Neural cell (in vitro differentiated cells): ENCODE data around the gene CCL1.

Experiments
- EP300 ChIP-seq: fragments of 450-650 bp; conservative IDR thresholded peaks from 2 replicates; pipeline ENCODE4 v1.6.1; 2014; ENCODE audit warnings: antibody characterized with exemption, mild to moderate bottlenecking, moderate library complexity; ENCODE audit not compliant: poor library complexity, severe bottlenecking
- EZH2 ChIP-seq: fragments of 200-600, 300-800 bp; shearing (Covaris generic), sonication (generic); IDR thresholded peaks from 2 replicates; pipeline ENCODE4 v1.6.1; 2014; ENCODE audit warnings: antibody characterized with exemption, low read length, borderline replicate concordance, mild to moderate bottlenecking; ENCODE audit not compliant: insufficient read depth, poor library complexity, severe bottlenecking
- POLR2AphosphoS5 ChIP-seq: IDR thresholded peaks from 2 replicates; pipeline ENCODE4 v1.6.1; 2012
- RAD21 ChIP-seq: fragments of 450-650 bp; conservative IDR thresholded peaks from 2 replicates; pipeline ENCODE4 v1.6.1; 2014; ENCODE audit warnings: antibody characterized with exemption, mild to moderate bottlenecking, moderate library complexity
- REST ChIP-seq: IDR thresholded peaks from 2 replicates; pipeline ENCODE4 v1.6.1; 2012; ENCODE audit warnings: borderline replicate concordance
- SMC3 ChIP-seq: fragments of 450-650 bp; conservative IDR thresholded peaks from 2 replicates; pipeline ENCODE4 v1.6.1; 2014; ENCODE audit warnings: antibody characterized with exemption, mild to moderate bottlenecking, moderate library complexity; ENCODE audit not compliant: poor library complexity
- TAF1 ChIP-seq: IDR thresholded peaks from 2 replicates; pipeline ENCODE4 v1.6.1; 2012; ENCODE audit warnings: low read depth
- TF ChIP-seq, protein P1 (sequence below): fragments of 450-650 bp; IDR thresholded peaks from 2 replicates; pipeline ENCODE4 v1.5.1; 2014; ENCODE audit warnings: antibody characterized with exemption, mild to moderate bottlenecking, moderate library complexity; ENCODE audit not compliant: poor library complexity, severe bottlenecking

- TF ChIP-seq, protein P1, sequence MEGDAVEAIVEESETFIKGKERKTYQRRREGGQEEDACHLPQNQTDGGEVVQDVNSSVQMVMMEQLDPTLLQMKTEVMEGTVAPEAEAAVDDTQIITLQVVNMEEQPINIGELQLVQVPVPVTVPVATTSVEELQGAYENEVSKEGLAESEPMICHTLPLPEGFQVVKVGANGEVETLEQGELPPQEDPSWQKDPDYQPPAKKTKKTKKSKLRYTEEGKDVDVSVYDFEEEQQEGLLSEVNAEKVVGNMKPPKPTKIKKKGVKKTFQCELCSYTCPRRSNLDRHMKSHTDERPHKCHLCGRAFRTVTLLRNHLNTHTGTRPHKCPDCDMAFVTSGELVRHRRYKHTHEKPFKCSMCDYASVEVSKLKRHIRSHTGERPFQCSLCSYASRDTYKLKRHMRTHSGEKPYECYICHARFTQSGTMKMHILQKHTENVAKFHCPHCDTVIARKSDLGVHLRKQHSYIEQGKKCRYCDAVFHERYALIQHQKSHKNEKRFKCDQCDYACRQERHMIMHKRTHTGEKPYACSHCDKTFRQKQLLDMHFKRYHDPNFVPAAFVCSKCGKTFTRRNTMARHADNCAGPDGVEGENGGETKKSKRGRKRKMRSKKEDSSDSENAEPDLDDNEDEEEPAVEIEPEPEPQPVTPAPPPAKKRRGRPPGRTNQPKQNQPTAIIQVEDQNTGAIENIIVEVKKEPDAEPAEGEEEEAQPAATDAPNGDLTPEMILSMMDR = no peak
- TF ChIP-seq EZH2 = no peak
- TF ChIP-seq SMC3 = no peak
- TF ChIP-seq EP300 = no peak
- no peak for TF ChIP-seq TAF1
- no peak for TF ChIP-seq POLR2AphosphoS5
- no peak for TF ChIP-seq REST
- no peak for TF ChIP-seq RAD21
Measured at GRCh38 chr17:34366010-34366409, 3.0 kb upstream of the CCL1 start.
